GM12878 (cell line): ENCODE data around the gene SARS1. TPM values are rescaled to one million over a fixed set of nuclear protein-coding genes. Genes with fewer than 3 reads are reported as not detected.

Source experiments
- ATAC-seq: fragments of 200-7000 bp; cut with Tn5 transposase; 3 replicates; pipeline ENCODE4 v1.9.1; 2020; ENCODE audit warnings: mild to moderate bottlenecking, moderate library complexity
- BruUV-seq: library from RNA; stranded (reverse); fragments of 400-500 nt; replicated peaks from 2 replicates; lab custom pipeline; 2021; lab: Mats Ljungman, UMichigan
- CTCF ChIA-PET: fragments of 300-600 bp; sonication (Branson Sonifier 250); formaldehyde crosslinking; extraction: SDS; loops from one replicate; lab custom pipeline; 2021; ENCODE audit warnings: inconsistent platforms; lab: Yijun Ruan, JAX
- POLR2A ChIA-PET: fragments of 350-600 bp; formaldehyde crosslinking; extraction: SDS; loops from one replicate; lab custom pipeline; 2021; ENCODE audit warnings: inconsistent platforms; lab: Charles Lee
- RAD21 ChIA-PET: fragments of 300-600 bp; sonication (Branson Sonifier 250); formaldehyde crosslinking; loops from one replicate; lab custom pipeline; 2023; ENCODE audit warnings: antibody characterized with exemption; ENCODE audit not compliant: unreplicated experiment; lab: Charles Lee
- SMC1A ChIA-PET: fragments of 300-600 bp; sonication (Branson Sonifier 250); formaldehyde crosslinking; loops from one replicate; lab custom pipeline; 2023; ENCODE audit not compliant: unreplicated experiment, uncharacterized antibody; lab: Charles Lee
- DNase-seq: peaks from one replicate; pipeline ENCODE4 v3.0.0-alpha.2; 2011; ENCODE audit warnings: low read depth, low spot score
- FAIRE-seq: peaks from 3 replicates; lab custom pipeline; 2011; peaks lifted over from hg19 to GRCh38; lab: Jason Lieb, UNC
- H2AFZ ChIP-seq: 2 replicates; pipeline ENCODE4 v1.6.0; 2011; ENCODE audit warnings: low read depth, low read length, control low read depth; ENCODE audit not compliant: control insufficient read depth
- H3K27ac ChIP-seq: 2 replicates; pipeline ENCODE4 v1.5.1; 2011; ENCODE audit warnings: control low read depth; ENCODE audit not compliant: control insufficient read depth, insufficient read depth
- H3K27me3 ChIP-seq, 2 experiments: replicated peaks in 1 of 2; 2 replicates each; pipeline versions ENCODE4 v1.6.0 to v1.6.1; 2011; ENCODE audit warnings: low read length in 1 of 2; ENCODE audit not compliant: control insufficient read depth in 2 of 2, insufficient read depth in 2 of 2
- H3K36me3 ChIP-seq, 2 experiments: 2 replicates each; pipeline ENCODE4 v1.5.1; 2011; ENCODE audit warnings: low read length in 1 of 2; ENCODE audit not compliant: control insufficient read depth in 2 of 2, insufficient read depth in 2 of 2
- H3K4me1 ChIP-seq: 2 replicates; pipeline ENCODE4 v1.6.1; 2011; ENCODE audit warnings: mild to moderate bottlenecking, low read length, moderate library complexity, mixed read lengths; ENCODE audit not compliant: control insufficient read depth, insufficient read depth
- H3K4me2 ChIP-seq: 2 replicates; pipeline ENCODE4 v1.6.0; 2011; ENCODE audit warnings: control low read depth; ENCODE audit not compliant: control insufficient read depth, insufficient read depth
- H3K4me3 ChIP-seq: fragments of 200-600 bp; sonication (generic); 2 replicates; pipeline ENCODE4 v1.5.1; 2016
- H3K79me2 ChIP-seq: 2 replicates; pipeline ENCODE4 v1.6.0; 2011; ENCODE audit warnings: low read length; ENCODE audit not compliant: control insufficient read depth, insufficient read depth
- H3K9ac ChIP-seq: 2 replicates; pipeline ENCODE4 v1.8.0; 2011; ENCODE audit warnings: low read length, control low read depth, mixed read lengths; ENCODE audit not compliant: control insufficient read depth, insufficient read depth
- H3K9me3 ChIP-seq: replicated peaks from 3 replicates; pipeline ENCODE4 v1.5.1; 2011; ENCODE audit warnings: mild to moderate bottlenecking, low read length; ENCODE audit not compliant: control insufficient read depth, insufficient read depth
- H4K20me1 ChIP-seq: 2 replicates; pipeline ENCODE4 v1.6.0; 2011; ENCODE audit not compliant: control insufficient read depth, insufficient read depth
- ATF7 ChIP-seq: fragments of 450-650 bp; IDR thresholded peaks from 2 replicates; pipeline ENCODE4 v1.6.1; 2016; ENCODE audit warnings: low read depth, mild to moderate bottlenecking
- BRCA1 ChIP-seq: IDR thresholded peaks from 2 replicates; pipeline ENCODE4 v1.6.1; 2011; ENCODE audit warnings: low read depth, low read length, improper control_type of control experiment
- CHD1 ChIP-seq: IDR thresholded peaks from 2 replicates; pipeline ENCODE4 v1.6.1; 2012; ENCODE audit warnings: low read depth, low read length, improper control_type of control experiment
- E2F8 ChIP-seq: fragments of 450-650 bp; IDR thresholded peaks from 2 replicates; pipeline ENCODE4 v1.6.1; 2018; ENCODE audit warnings: mild to moderate bottlenecking, low read depth, moderate library complexity; ENCODE audit not compliant: partially characterized antibody
- FOXK2 ChIP-seq: fragments of 450-650 bp; IDR thresholded peaks from 2 replicates; pipeline ENCODE4 v1.6.1; 2017; ENCODE audit warnings: mild to moderate bottlenecking, moderate library complexity
- HCFC1 ChIP-seq: fragments of 150-350 bp; IDR thresholded peaks from 2 replicates; pipeline ENCODE4 v1.6.1; 2014; ENCODE audit warnings: low read length
- LARP7 ChIP-seq: fragments of 450-650 bp; IDR thresholded peaks from 2 replicates; pipeline ENCODE4 v1.6.1; 2017; ENCODE audit warnings: mild to moderate bottlenecking
- POLR2A ChIP-seq: IDR thresholded peaks from 2 replicates; pipeline ENCODE4 v1.6.1; 2011; ENCODE audit warnings: low read depth, mild to moderate bottlenecking, low read length
- SP1 ChIP-seq: IDR thresholded peaks from one replicate; pipeline ENCODE4 v1.6.1; 2011; ENCODE audit warnings: low read depth, low read length
- ZZZ3 ChIP-seq: IDR thresholded peaks from 2 replicates; pipeline ENCODE4 v1.6.1; 2011; ENCODE audit warnings: low read depth; ENCODE audit not compliant: control insufficient read depth, insufficient read length
- WGBS: methylation state at CpG from one replicate; pipeline ENCODE4 v1.1.6; 2016; ENCODE audit warnings: low lambda C conversion rate; ENCODE audit not compliant: insufficient replicate concordance, insufficient coverage; ENCODE audit errors: missing lambda C conversion rate; 5-methylcytosine and 5-hydroxymethylcytosine counted together
- in situ Hi-C: fragments of 300-500 bp; cut with MboI; formaldehyde crosslinking; loops from 9 replicates; pipeline ENCODE4 v1.14.3; 2018; ENCODE audit warnings: mixed read lengths
- intact Hi-C: fragments of 100-400 bp; cut with micrococcal nuclease; formaldehyde crosslinking; loops from one replicate; pipeline ENCODE4 v1.14.2; 2022; ENCODE audit not compliant: unreplicated experiment
- polyA plus RNA-seq, 11 experiments: library from polyadenylated mRNA; depleted of rRNA in 4 of 11; unstranded in 6 of 11; stranded (reverse) in 5 of 11; fragments of >200 nt; fragmentation: Nextera tagmentation in 4 of 11; fragmentation: Illumina TruSeq in 1 of 11; extraction: Ambion mirVana in 4 of 11; extraction: Trizol in 1 of 11; gene quantifications; 1 replicate in 1 of 11; 2 replicates in 10 of 11; pipeline versions ENCODE4 v1.2.1 to v1.2.3, GENCODE V29; 2011 to 2016; ENCODE audit warnings: inconsistent platforms in 2 of 11, missing spikeins in 2 of 11, low read depth in 1 of 11
- total RNA-seq, 4 experiments: library from RNA; depleted of rRNA in 3 of 4; stranded (reverse); fragments of >200 nt in 3 of 4; fragmentation: Illumina TruSeq in 1 of 4; extraction: Trizol in 1 of 4; gene quantifications; 2 replicates each; pipeline versions ENCODE4 v1.2.1 to v1.2.3, GENCODE V29; 2013 to 2021

The SARS1 gene
- total and polyA plus RNA-seq, 10 of the 15 experiments (the other 5 are each of a cell fraction or from before 2014, with no cell fraction given): 103 to 202 (median 138) TPM

GRCh38 chr1:109186733-109187086 lies 27.0 kb upstream of the SARS1 start:
- no peaks in the 10 kb centered on the region for H3K9me3 ChIP-seq
- no peak overlapping the region for H3K4me3 ChIP-seq
- TF ChIP-seq POLR2A (no peak), ATF7 (no peak), CHD1 (no peak), FOXK2 (no peak), ZZZ3 (no peak), BRCA1 (no peak), E2F8 (no peak), LARP7 (no peak), HCFC1 (no peak), SP1 (no peak)
- no TSS peak for BruUV-seq
- no peak overlapping the region for H3K9ac ChIP-seq
- no peak overlapping the region for H3K4me2 ChIP-seq
- intact Hi-C loops (no loop called here), in situ Hi-C loops (no loop called here)
- ChIA-PET POLR2A (interaction anchor here (0.7 kb wide), 1 partner anchor 70 kb away, joined by 5 read pairs; no protein-coding TSS in a partner anchor), RAD21 (interaction anchor here (1.2 kb wide), 1 partner anchor 15 kb away, joined by 3 read pairs; no protein-coding TSS in a partner anchor), SMC1A (interaction anchor here (1.4 kb wide), 1 partner anchor 53 kb away, joined by 5 read pairs; no protein-coding TSS in a partner anchor), CTCF (no interaction called here)
- H4K20me1 ChIP-seq: no peaks in the 10 kb centered on the region
- no peaks in the 10 kb centered on the region for H3K36me3 ChIP-seq
- DNase-seq (no peak), FAIRE-seq (no peak), ATAC-seq (no peak)
- no peaks in the 10 kb centered on the region for H3K79me2 ChIP-seq
- no peak overlapping the region for H2AFZ ChIP-seq
- no peaks in the 10 kb centered on the region; the same call in 1 of the 2 replicates for H3K4me1 ChIP-seq
- H3K27me3 ChIP-seq: no peaks in the 10 kb centered on the region; a peak in 1 of 4 replicates
- H3K27ac ChIP-seq: no peak overlapping the region
- WGBS: 76% methylated on average over 8 of the region's 8 CpGs
